ENCODE results near the gene AKAP9.

Gene AKAP9

DNA sequence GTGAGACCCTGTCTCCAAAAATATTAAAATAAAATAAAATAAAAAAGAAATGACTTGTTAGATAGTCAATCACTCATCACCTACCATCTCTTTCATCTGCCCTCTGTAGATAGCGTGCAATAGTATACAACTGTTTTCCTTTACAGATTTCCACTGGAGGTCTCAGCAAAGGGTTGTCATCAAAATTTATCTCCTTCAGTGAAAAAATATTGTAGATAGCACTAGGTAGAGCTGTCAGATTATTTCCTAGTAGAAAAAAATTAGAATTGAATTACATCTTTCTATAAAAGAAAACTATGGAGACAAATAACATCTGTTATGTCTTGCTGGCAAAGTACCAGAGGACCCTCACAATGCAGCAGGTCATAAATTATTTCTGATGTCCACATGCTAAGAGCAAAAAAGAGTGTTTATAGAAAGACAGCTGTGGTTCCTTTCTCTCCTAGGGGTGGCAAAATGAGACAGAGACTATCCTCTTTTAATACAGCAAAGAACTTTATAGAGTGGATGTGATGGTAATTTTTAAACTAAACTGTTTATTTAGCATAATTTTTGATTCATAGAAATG lies 209.9 kb downstream of the AKAP9 start:
- no peak overlapping the region for H3K4me2 ChIP-seq (ENCODE audit: low read length)
- H3K9me2 ChIP-seq (replicated peaks; ENCODE audit: control insufficient read depth, low read length), result no peaks in the 10 kb centered on the region
- H3K27me3 ChIP-seq (ENCODE audit: control insufficient read depth, low read length), result no peaks in the 10 kb centered on the region; the same call in 1 of the 2 replicates
- no peak overlapping the region for H3K4me3 ChIP-seq (ENCODE audit: low read length)
- H3K9me3 ChIP-seq (ENCODE audit: control insufficient read depth, insufficient read depth, low read length), result no peaks in the 10 kb centered on the region
- TF ChIP-seq EZH2phosphoT487 (IDR thresholded peaks at IDR 0.05; ENCODE audit: borderline replicate concordance, low read length), result no peak
- TF ChIP-seq, protein P1, sequence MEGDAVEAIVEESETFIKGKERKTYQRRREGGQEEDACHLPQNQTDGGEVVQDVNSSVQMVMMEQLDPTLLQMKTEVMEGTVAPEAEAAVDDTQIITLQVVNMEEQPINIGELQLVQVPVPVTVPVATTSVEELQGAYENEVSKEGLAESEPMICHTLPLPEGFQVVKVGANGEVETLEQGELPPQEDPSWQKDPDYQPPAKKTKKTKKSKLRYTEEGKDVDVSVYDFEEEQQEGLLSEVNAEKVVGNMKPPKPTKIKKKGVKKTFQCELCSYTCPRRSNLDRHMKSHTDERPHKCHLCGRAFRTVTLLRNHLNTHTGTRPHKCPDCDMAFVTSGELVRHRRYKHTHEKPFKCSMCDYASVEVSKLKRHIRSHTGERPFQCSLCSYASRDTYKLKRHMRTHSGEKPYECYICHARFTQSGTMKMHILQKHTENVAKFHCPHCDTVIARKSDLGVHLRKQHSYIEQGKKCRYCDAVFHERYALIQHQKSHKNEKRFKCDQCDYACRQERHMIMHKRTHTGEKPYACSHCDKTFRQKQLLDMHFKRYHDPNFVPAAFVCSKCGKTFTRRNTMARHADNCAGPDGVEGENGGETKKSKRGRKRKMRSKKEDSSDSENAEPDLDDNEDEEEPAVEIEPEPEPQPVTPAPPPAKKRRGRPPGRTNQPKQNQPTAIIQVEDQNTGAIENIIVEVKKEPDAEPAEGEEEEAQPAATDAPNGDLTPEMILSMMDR (IDR thresholded peaks at IDR 0.05; ENCODE audit: low read depth, low read length, poor library complexity, severe bottlenecking), result no peak
- H3K79me2 ChIP-seq (ENCODE audit: control insufficient read depth, low read length), result no peaks in the 10 kb centered on the region
- no peaks in the 10 kb centered on the region for H3F3A ChIP-seq (ENCODE audit: control insufficient read depth, insufficient read depth)
- H3K36me3 ChIP-seq (ENCODE audit: control insufficient read depth, low read length), result no peaks in the 10 kb centered on the region
- H3K27ac ChIP-seq (ENCODE audit: low read depth, low read length), result no peak overlapping the region
- no peaks in the 10 kb centered on the region for H4K20me1 ChIP-seq (ENCODE audit: control insufficient read depth, insufficient read depth, low read depth, low read length)
- H3K4me1 ChIP-seq (ENCODE audit: control insufficient read depth, low read length), result no peaks in the 10 kb centered on the region

DNA sequence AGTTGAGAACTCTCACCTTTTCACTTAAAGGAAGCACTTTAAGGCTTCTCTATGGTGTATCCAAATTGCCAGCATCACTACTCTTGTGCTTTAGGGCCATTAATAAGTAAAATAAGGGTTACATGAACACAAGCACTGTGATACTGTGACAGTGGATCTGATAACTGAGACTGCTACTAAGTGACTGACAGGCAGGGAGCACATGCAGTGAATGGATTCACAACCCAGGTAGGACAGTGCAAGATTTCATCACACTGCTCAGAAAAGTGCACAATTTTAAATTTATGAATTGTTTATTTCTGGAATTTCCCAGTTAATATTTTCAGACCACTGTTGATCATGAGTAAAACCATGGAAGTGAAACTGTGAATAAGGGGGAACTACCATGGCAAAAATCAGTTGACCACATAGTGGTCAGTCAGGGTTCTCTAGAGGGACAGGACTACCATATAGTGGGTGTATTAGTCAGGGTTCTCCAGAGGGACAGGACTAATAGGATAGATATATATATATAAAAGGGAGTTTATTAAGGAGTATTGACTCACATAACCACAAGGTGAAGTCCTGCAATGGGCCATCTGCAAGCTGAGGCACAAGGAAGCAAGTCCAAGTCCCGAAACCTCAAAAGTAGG lies 214.6 kb downstream of the AKAP9 start:
- H3K4me1 ChIP-seq (ENCODE audit: control insufficient read depth, low read length), result no peaks in the 10 kb centered on the region
- no peak for TF ChIP-seq EZH2phosphoT487 (IDR thresholded peaks at IDR 0.05; ENCODE audit: borderline replicate concordance, low read length)
- TF ChIP-seq, protein P1 (IDR thresholded peaks at IDR 0.05; ENCODE audit: low read depth, low read length, poor library complexity, severe bottlenecking), result no peak
- H3K4me2 ChIP-seq (ENCODE audit: low read length), result no peak overlapping the region
- H3K27ac ChIP-seq (ENCODE audit: low read depth, low read length), result no peak overlapping the region
- H3K9me2 ChIP-seq (replicated peaks; ENCODE audit: control insufficient read depth, low read length), result no peaks in the 10 kb centered on the region
- no peaks in the 10 kb centered on the region for H4K20me1 ChIP-seq (ENCODE audit: control insufficient read depth, insufficient read depth, low read depth, low read length)
- no peaks in the 10 kb centered on the region for H3F3A ChIP-seq (ENCODE audit: control insufficient read depth, insufficient read depth)
- no peaks in the 10 kb centered on the region for H3K9me3 ChIP-seq (ENCODE audit: control insufficient read depth, insufficient read depth, low read length)
- H3K4me3 ChIP-seq (ENCODE audit: low read length), result no peak overlapping the region
- no peaks in the 10 kb centered on the region for H3K36me3 ChIP-seq (ENCODE audit: control insufficient read depth, low read length)
- no peaks in the 10 kb centered on the region for H3K79me2 ChIP-seq (ENCODE audit: control insufficient read depth, low read length)
- peaks cover 6% of the 10 kb centered on the region; the same call in 1 of the 2 replicates for H3K27me3 ChIP-seq (ENCODE audit: control insufficient read depth, low read length)

DNA sequence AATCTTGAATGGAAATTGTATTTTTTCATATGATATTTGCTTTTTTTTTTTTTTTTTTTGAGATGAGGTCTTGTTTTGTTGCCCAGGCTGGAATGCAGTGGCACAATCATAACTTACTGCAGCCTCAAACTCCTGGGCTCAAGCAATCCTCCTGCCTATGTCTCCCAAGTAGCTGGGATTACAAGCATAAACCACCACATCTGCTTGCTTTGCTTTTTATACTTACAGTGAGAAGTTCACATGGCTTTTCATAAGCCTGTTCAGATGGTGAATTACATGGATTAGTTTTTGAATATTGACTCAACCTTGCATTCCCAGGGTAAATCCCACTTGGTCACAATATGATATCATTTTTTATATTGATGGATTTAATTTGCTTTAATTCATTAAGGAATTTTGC lies 216.3 kb downstream of the AKAP9 start:
- Histone ChIP-seq H3K36me3 (ENCODE audit: control insufficient read depth, low read length) (no peaks in the 10 kb centered on the region), H3K4me3 (ENCODE audit: low read length) (no peak overlapping the region), H3K9me2 (replicated peaks; ENCODE audit: control insufficient read depth, low read length) (no peaks in the 10 kb centered on the region), H3K79me2 (ENCODE audit: control insufficient read depth, low read length) (no peaks in the 10 kb centered on the region), H3K27me3 (ENCODE audit: control insufficient read depth, low read length) (peaks cover 6% of the 10 kb centered on the region; the same call in 1 of the 2 replicates), H3K27ac (ENCODE audit: low read depth, low read length) (no peak overlapping the region), H4K20me1 (ENCODE audit: control insufficient read depth, insufficient read depth, low read depth, low read length) (no peaks in the 10 kb centered on the region), H3K4me2 (ENCODE audit: low read length) (no peak overlapping the region), H3F3A (ENCODE audit: control insufficient read depth, insufficient read depth) (no peaks in the 10 kb centered on the region), H3K4me1 (ENCODE audit: control insufficient read depth, low read length) (no peaks in the 10 kb centered on the region), H3K9me3 (ENCODE audit: control insufficient read depth, insufficient read depth, low read length) (no peaks in the 10 kb centered on the region)
- TF ChIP-seq EZH2phosphoT487 (IDR thresholded peaks at IDR 0.05; ENCODE audit: borderline replicate concordance, low read length), result no peak
- TF ChIP-seq, protein P1 (IDR thresholded peaks at IDR 0.05; ENCODE audit: low read depth, low read length, poor library complexity, severe bottlenecking), result no peak
